ENCODE data around the gene BBS4. TPM values are rescaled to one million over a fixed set of nuclear protein-coding genes. Genes with fewer than 3 reads are reported as not detected.
"Not testable (repeated sequence)": the region's sequence is repeated elsewhere in the genome, so short reads cannot be mapped to it uniquely, and the experiment has no call there.

Gene BBS4, protein sequence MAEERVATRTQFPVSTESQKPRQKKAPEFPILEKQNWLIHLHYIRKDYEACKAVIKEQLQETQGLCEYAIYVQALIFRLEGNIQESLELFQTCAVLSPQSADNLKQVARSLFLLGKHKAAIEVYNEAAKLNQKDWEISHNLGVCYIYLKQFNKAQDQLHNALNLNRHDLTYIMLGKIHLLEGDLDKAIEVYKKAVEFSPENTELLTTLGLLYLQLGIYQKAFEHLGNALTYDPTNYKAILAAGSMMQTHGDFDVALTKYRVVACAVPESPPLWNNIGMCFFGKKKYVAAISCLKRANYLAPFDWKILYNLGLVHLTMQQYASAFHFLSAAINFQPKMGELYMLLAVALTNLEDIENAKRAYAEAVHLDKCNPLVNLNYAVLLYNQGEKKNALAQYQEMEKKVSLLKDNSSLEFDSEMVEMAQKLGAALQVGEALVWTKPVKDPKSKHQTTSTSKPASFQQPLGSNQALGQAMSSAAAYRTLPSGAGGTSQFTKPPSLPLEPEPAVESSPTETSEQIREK
- total RNA-seq (2022) (17.3 and 18.9 TPM in 2 replicates), Bru-seq, nascent RNA (percentile 64 among the genes with signal in this experiment), BruChase-seq, experiment 1, labeled RNA remaining after a 6-hour chase (percentile 68 among the genes with signal in this experiment), BruChase-seq, experiment 2, labeled RNA remaining after a 2-hour chase (percentile 72 among the genes with signal in this experiment)
- long read RNA-seq, transcript BBS4-201 (16 exons, 2,490 nt) = major isoform, 39 of 70 reads
- long read RNA-seq, partial matches to known transcripts = 3 of 70 reads
- long read RNA-seq, other reads (novel, unspliced or antisense) = 25 of 70 reads

GRCh38 chr15:72685925-72686794 lies at the start of gene BBS4, which contains the start of gene HIGD2B:
TSS of gene BBS4 (plus strand) at chr15:72686207. CDS start at chr15:72686228, 21 bp downstream.
TSS of gene HIGD2B (minus strand) at chr15:72686182. CDS start at chr15:72676374, 9,808 bp downstream.
- TF ChIP-seq CTCF (IDR thresholded peaks at IDR 0.05; ENCODE audit: unreplicated experiment) = no peak
- H3K36me3 Mint-ChIP-seq (ENCODE audit: insufficient read depth, unreplicated experiment) = no peaks in the 10 kb centered on the region
- POLR2A ChIA-PET = interaction anchor here (0.7 to 2.3 kb wide), 18 partner anchors 8 to 589 kb away, joined by 3 to 9 read pairs (median 4); partner anchors contain the start of genes ADPGK, ARIH1 and HEXA
- H3K27me3 Mint-ChIP-seq (ENCODE audit: insufficient read depth, unreplicated experiment) = no peaks in the 10 kb centered on the region
- BruUV-seq (replicated peaks) = TSS peak; percentile 85
- peak within 1 kb of the TSS; percentile 98 for H3K4me3 Mint-ChIP-seq (ENCODE audit: unreplicated experiment)
- intact Hi-C loops (cut with micrococcal nuclease) = no loop called here
- no peaks in the 10 kb centered on the region for H3K9me3 Mint-ChIP-seq (ENCODE audit: unreplicated experiment)
- H3K27ac Mint-ChIP-seq (ENCODE audit: low read depth, unreplicated experiment) = peak within 1 kb of the TSS; percentile 98
- DNase-seq (ENCODE audit: unreplicated experiment) = peak; percentile 89
- CTCF ChIA-PET = interaction anchor here (0.8 kb wide), 1 partner anchor 15 kb away, joined by 3 read pairs; no protein-coding TSS in a partner anchor
- no peaks in the 10 kb centered on the region for H3K4me1 Mint-ChIP-seq (ENCODE audit: insufficient read depth, unreplicated experiment)

DNA sequence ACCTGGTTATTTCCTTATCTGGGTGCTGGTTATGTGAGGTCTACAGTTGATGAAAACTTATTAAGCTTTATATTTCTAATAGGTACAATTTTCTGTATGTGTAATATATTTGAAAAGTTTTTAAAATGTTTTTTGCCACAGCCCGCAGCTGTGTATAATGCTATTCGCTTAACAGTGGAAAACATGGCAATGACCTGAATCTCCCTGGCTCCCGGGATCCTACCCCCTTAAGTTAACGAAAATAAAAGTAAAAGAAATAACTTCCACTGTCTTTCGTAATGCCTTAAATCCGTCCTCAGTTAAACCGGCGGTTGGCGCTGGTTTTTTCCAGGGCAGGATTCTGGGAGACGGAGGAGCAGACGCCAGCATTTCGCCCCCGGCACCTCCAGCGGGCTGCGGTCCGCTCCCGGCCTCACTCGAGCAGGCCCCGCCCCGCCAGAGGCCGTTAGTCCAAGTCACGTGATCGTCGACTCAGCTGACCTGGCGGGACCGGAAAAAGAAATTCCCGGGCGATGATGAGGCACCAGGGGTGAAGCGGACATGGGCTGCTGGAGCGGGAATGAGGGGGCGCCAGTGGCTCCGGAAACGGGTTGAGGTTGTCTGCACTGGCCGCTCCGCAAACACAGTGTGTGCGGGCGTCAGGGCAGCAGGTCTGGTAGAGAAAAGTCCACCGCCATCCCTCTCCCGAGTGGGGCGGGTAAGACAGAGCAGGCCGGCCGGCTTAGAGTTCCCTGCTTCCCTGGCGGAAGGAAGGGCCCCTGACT lies 49.3 kb upstream of the BBS4 start:
- TSS peak; percentile 97 for BruUV-seq (replicated peaks)
- intact Hi-C loops (cut with micrococcal nuclease); H3K4me1 Mint-ChIP-seq (ENCODE audit: insufficient read depth, unreplicated experiment); H3K27me3 Mint-ChIP-seq (ENCODE audit: insufficient read depth, unreplicated experiment); CTCF ChIA-PET; H3K27ac Mint-ChIP-seq (ENCODE audit: low read depth, unreplicated experiment); H3K36me3 Mint-ChIP-seq (ENCODE audit: insufficient read depth, unreplicated experiment); H3K9me3 Mint-ChIP-seq (ENCODE audit: unreplicated experiment): not testable (repeated sequence)
- POLR2A ChIA-PET = interaction anchor here (0.6 kb wide), 1 partner anchor 49 kb away, joined by 3 read pairs; no protein-coding TSS in a partner anchor
- peak; percentile 75 for DNase-seq (ENCODE audit: unreplicated experiment)
- H3K4me3 Mint-ChIP-seq (ENCODE audit: unreplicated experiment) = peak overlapping the region; percentile 31

DNA sequence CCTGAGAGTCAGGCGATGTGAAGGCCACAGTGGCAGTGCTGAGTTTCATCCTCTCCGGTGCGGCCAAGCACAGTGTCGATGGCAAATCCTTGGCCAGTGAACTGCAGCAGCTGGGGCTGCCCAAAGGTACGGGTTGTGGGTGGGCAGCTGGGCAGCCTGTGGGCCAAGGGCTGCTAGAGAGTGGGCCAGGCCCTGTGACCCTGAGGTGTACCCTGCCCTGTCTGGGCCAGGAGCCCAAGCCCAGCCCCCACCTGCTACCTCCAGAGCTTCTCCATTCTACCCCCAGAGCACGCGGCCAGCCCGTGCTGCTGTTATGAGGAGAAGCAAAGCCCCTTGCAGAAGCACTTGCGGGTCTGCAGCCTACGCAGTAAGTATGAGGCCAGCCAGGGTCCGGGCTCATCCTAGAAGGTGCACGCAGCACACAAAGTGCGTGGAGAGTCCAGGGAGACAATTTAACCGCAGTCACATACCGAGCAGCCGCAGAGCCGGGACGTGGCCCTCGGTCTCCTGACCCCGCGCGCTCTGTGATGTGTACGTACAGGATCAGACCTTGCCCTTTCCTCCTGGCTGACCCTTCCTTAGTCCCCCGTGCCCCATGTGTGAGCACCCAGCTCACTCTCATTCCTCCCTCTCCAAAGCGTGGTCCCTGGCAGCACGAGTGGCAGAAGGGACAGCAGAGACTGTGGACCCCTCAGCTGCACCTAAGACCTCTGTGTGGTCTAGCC lies 46.1 kb upstream of the BBS4 start:
- H3K4me1 Mint-ChIP-seq (ENCODE audit: insufficient read depth, unreplicated experiment); POLR2A ChIA-PET; H3K27ac Mint-ChIP-seq (ENCODE audit: low read depth, unreplicated experiment); H3K36me3 Mint-ChIP-seq (ENCODE audit: insufficient read depth, unreplicated experiment); H3K27me3 Mint-ChIP-seq (ENCODE audit: insufficient read depth, unreplicated experiment); CTCF ChIA-PET; intact Hi-C loops (cut with micrococcal nuclease); DNase-seq (ENCODE audit: unreplicated experiment); H3K9me3 Mint-ChIP-seq (ENCODE audit: unreplicated experiment); H3K4me3 Mint-ChIP-seq (ENCODE audit: unreplicated experiment); BruUV-seq (replicated peaks): not testable (repeated sequence)

- H3K9me3 Mint-ChIP-seq (ENCODE audit: unreplicated experiment); H3K4me1 Mint-ChIP-seq (ENCODE audit: insufficient read depth, unreplicated experiment); BruUV-seq (replicated peaks); H3K27ac Mint-ChIP-seq (ENCODE audit: low read depth, unreplicated experiment); CTCF ChIA-PET; H3K36me3 Mint-ChIP-seq (ENCODE audit: insufficient read depth, unreplicated experiment); POLR2A ChIA-PET; H3K27me3 Mint-ChIP-seq (ENCODE audit: insufficient read depth, unreplicated experiment); DNase-seq (ENCODE audit: unreplicated experiment); H3K4me3 Mint-ChIP-seq (ENCODE audit: unreplicated experiment); intact Hi-C loops (cut with micrococcal nuclease): not testable (repeated sequence)
Measured at GRCh38 chr15:72642271-72642670, 43.7 kb upstream of the BBS4 start.

DNA sequence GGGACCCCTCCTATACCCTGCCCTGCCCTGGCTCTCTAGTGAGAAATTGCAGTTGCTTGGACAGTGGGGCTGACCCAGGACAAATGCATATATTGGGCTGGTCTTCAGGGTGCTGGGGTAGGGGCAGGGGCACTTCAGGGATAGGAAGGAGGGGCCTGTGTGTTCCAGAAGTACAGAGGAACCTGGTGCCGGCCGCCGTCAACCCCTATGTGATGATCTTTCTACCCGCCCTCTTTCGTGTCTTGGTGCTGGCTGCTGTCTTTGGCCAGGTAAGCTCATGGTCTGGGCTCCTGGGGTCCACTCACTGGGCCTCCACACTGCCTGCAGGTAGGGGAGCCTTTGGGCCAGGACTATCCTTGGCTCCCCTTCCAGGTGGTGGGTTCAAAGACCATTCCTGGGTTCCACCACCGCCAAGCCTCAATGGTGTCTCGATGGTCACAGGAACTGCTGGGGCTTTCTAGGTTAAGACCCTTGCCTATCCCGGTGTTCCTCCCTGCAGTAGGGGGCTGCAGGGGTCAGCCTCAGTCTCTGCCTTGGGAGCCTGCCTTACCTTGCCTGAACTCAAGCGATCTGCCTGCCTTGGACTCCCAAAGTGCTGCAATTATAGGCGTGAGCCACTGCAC lies 37.3 kb upstream of the BBS4 start:
- BruUV-seq (replicated peaks); DNase-seq (ENCODE audit: unreplicated experiment); H3K27me3 Mint-ChIP-seq (ENCODE audit: insufficient read depth, unreplicated experiment); H3K36me3 Mint-ChIP-seq (ENCODE audit: insufficient read depth, unreplicated experiment); H3K27ac Mint-ChIP-seq (ENCODE audit: low read depth, unreplicated experiment); CTCF ChIA-PET; POLR2A ChIA-PET; H3K4me3 Mint-ChIP-seq (ENCODE audit: unreplicated experiment); intact Hi-C loops (cut with micrococcal nuclease); H3K9me3 Mint-ChIP-seq (ENCODE audit: unreplicated experiment); H3K4me1 Mint-ChIP-seq (ENCODE audit: insufficient read depth, unreplicated experiment): not testable (repeated sequence)

GRCh38 chr15:72654397-72654796 lies 31.6 kb upstream of the BBS4 start, which contains the start of gene GOLGA6B:
TSS of gene GOLGA6B (plus strand) at chr15:72654697. CDS start at chr15:72654738, 41 bp downstream.
- H3K4me1 Mint-ChIP-seq (ENCODE audit: insufficient read depth, unreplicated experiment); H3K4me3 Mint-ChIP-seq (ENCODE audit: unreplicated experiment); BruUV-seq (replicated peaks): not testable (repeated sequence)

GRCh38 chr15:72656014-72656413 lies 30.0 kb upstream of the BBS4 start:
- DNase-seq (ENCODE audit: unreplicated experiment); H3K27me3 Mint-ChIP-seq (ENCODE audit: insufficient read depth, unreplicated experiment); POLR2A ChIA-PET; H3K36me3 Mint-ChIP-seq (ENCODE audit: insufficient read depth, unreplicated experiment); CTCF ChIA-PET; H3K4me1 Mint-ChIP-seq (ENCODE audit: insufficient read depth, unreplicated experiment); intact Hi-C loops (cut with micrococcal nuclease); BruUV-seq (replicated peaks); H3K27ac Mint-ChIP-seq (ENCODE audit: low read depth, unreplicated experiment); H3K4me3 Mint-ChIP-seq (ENCODE audit: unreplicated experiment); H3K9me3 Mint-ChIP-seq (ENCODE audit: unreplicated experiment): not testable (repeated sequence)

More at GRCh38 chr15:72654397-72654796, 31.6 kb upstream of the BBS4 start, which contains the start of gene GOLGA6B:
- POLR2A ChIA-PET; H3K27ac Mint-ChIP-seq (ENCODE audit: low read depth, unreplicated experiment); DNase-seq (ENCODE audit: unreplicated experiment); H3K9me3 Mint-ChIP-seq (ENCODE audit: unreplicated experiment); H3K27me3 Mint-ChIP-seq (ENCODE audit: insufficient read depth, unreplicated experiment); CTCF ChIA-PET; intact Hi-C loops (cut with micrococcal nuclease); H3K36me3 Mint-ChIP-seq (ENCODE audit: insufficient read depth, unreplicated experiment): not testable (repeated sequence)

Measured in MCF 10A (cell line).